PFSK-1 (cell line): ENCODE results near the gene TFEC.

Source experiments
- POLR2AphosphoS5 ChIP-seq: IDR thresholded peaks from 2 replicates; pipeline ENCODE4 v1.6.1; 2012; ENCODE audit warnings: low read depth, mild to moderate bottlenecking, control low read depth, low read length, moderate library complexity
- REST ChIP-seq, 2 experiments: IDR thresholded peaks; 2 replicates each; pipeline versions ENCODE4 v1.6.1 to v1.8.0; 2011 to 2012; ENCODE audit warnings: low read depth in 2 of 2, low read length in 2 of 2, control low read depth in 1 of 2, inconsistent platforms in 1 of 2, mild to moderate bottlenecking in 1 of 2, moderate library complexity in 1 of 2; ENCODE audit not compliant: insufficient read depth in 1 of 2
- TAF1 ChIP-seq: IDR thresholded peaks from 2 replicates; pipeline ENCODE4 v1.6.1; 2012; ENCODE audit warnings: low read length, control low read depth, borderline replicate concordance; ENCODE audit not compliant: insufficient read depth

GRCh38 chr7:116021237-116021636 lies 9.3 kb downstream of the TFEC start:
- no peak for TF ChIP-seq REST (IDR thresholded peaks at IDR 0.05; ENCODE audit: insufficient read depth in 1 of 2, low read depth in 2 of 2, low read length in 2 of 2)
- no peak for TF ChIP-seq POLR2AphosphoS5
- no peak for TF ChIP-seq TAF1
